T-cell (primary cell): ENCODE results near the gene STAM2. TPM values are rescaled to one million over a fixed set of nuclear protein-coding genes. Genes with fewer than 3 reads are reported as not detected.
"Not testable (repeated sequence)": the region's sequence is repeated elsewhere in the genome, so short reads cannot be mapped to it uniquely, and the experiment has no call there.

Experiments used
- ATAC-seq, 4 experiments: fragments of 200-7000 bp in 3 of 4; fragments of 150-1000 bp in 1 of 4; cut with Tn5 transposase; replicated peaks in 1 of 4; 1 replicate in 3 of 4; 2 replicates in 1 of 4; pipeline ENCODE4 v1.10.0; 2021; ENCODE audit warnings: moderate library complexity in 3 of 4, mild to moderate bottlenecking in 2 of 4, moderate number of reproducible peaks in 1 of 4
- CTCF ChIA-PET, 2 donors: fragments of 300-600 bp; sonication (Branson Sonifier 250); formaldehyde crosslinking; loops; one replicate each; lab custom pipeline; 2022; ENCODE audit warnings: antibody characterized with exemption in 2 of 2; lab: Charles Lee
- POLR2A ChIA-PET, 2 donors: fragments of 300-600 bp; sonication (Branson Sonifier 250); formaldehyde crosslinking; loops; one replicate each; lab custom pipeline; 2022; ENCODE audit warnings: antibody characterized with exemption in 2 of 2; lab: Charles Lee
- DNase-seq, 35 experiments: peaks; one replicate each; pipeline versions ENCODE4 v3.0.0 to v3.0.0-alpha.2; 2013 to 2023
- H3K27ac ChIP-seq: one replicate; pipeline ENCODE4 v1.5.1; 2013; ENCODE audit warnings: low read length
- H3K27me3 ChIP-seq, 2 experiments: replicated peaks in 1 of 2; 1 replicate in 1 of 2; 2 replicates in 1 of 2; pipeline versions ENCODE4 v1.6.1 to v1.7.0; 2013; ENCODE audit warnings: low read length in 1 of 2, mixed read lengths in 1 of 2; ENCODE audit not compliant: control insufficient read depth in 2 of 2, insufficient read depth in 2 of 2; ENCODE audit errors: extremely low read depth in 1 of 2
- H3K36me3 ChIP-seq, 2 donors: 1 replicate in 1 of 2; 2 replicates in 1 of 2; pipeline versions ENCODE4 v1.6.1 to v1.7.0; 2013; ENCODE audit warnings: low read length in 1 of 2; ENCODE audit not compliant: control insufficient read depth in 2 of 2, insufficient read depth in 1 of 2; ENCODE audit errors: extremely low read depth in 1 of 2
- H3K4me1 ChIP-seq, 2 experiments: 1 replicate in 1 of 2; 2 replicates in 1 of 2; pipeline versions ENCODE4 v1.6.1 to v1.7.0; 2013; ENCODE audit warnings: low read length in 2 of 2, mixed read lengths in 1 of 2; ENCODE audit not compliant: insufficient read depth in 2 of 2, control insufficient read depth in 1 of 2; ENCODE audit errors: extremely low read depth in 1 of 2
- H3K4me3 ChIP-seq, 2 donors: 1 replicate in 1 of 2; 2 replicates in 1 of 2; pipeline versions ENCODE4 v1.5.1 to v1.7.0; 2013; ENCODE audit warnings: mild to moderate bottlenecking in 2 of 2, low read length in 1 of 2, moderate library complexity in 1 of 2; ENCODE audit not compliant: control insufficient read depth in 1 of 2; ENCODE audit errors: extremely low read depth in 1 of 2
- H3K9me3 ChIP-seq: 2 replicates; pipeline ENCODE4 v1.7.0; 2013
- H3K27ac Mint-ChIP-seq, 2 donors: one replicate each; pipeline ENCODE4 v1.8.0; 2020 to 2021; ENCODE audit warnings: mild to moderate bottlenecking in 2 of 2, mixed read lengths in 2 of 2
- H3K27me3 Mint-ChIP-seq, 2 donors: one replicate each; pipeline ENCODE4 v1.8.0; 2021 to 2022; ENCODE audit warnings: mixed read lengths in 2 of 2
- H3K36me3 Mint-ChIP-seq: one replicate; pipeline ENCODE4 v1.8.0; 2021; ENCODE audit warnings: mixed read lengths
- H3K4me1 Mint-ChIP-seq, 3 donors: one replicate each; pipeline ENCODE4 v1.8.0; 2020 to 2022; ENCODE audit warnings: mixed read lengths in 3 of 3, mild to moderate bottlenecking in 1 of 3
- H3K4me3 Mint-ChIP-seq, 3 donors: one replicate each; pipeline ENCODE4 v1.8.0; 2020 to 2022; ENCODE audit warnings: mild to moderate bottlenecking in 3 of 3, mixed read lengths in 3 of 3, moderate library complexity in 3 of 3
- H3K9me3 Mint-ChIP-seq, 3 donors: one replicate each; pipeline ENCODE4 v1.8.0; 2020 to 2022; ENCODE audit warnings: mixed read lengths in 3 of 3
- WGBS: methylation state at CpG from one replicate; pipeline ENCODE4 v1.1.5; 2013; ENCODE audit warnings: missing lambda C conversion rate; ENCODE audit not compliant: insufficient coverage; 5-methylcytosine and 5-hydroxymethylcytosine counted together
- total RNA-seq, 35 experiments: library from RNA in 6 of 35; stranded (reverse) in 6 of 35; fragments of 120-200 nt in 1 of 35; gene quantifications; one replicate each; pipeline versions ENCODE4 v1.2.1 to v1.2.4 and lab custom pipeline; 2013 to 2026

STAM2 gene
- total RNA-seq, 5 donors from 2014 or later (not counting 1 experiment from before 2014, with no cell fraction given) = 12.0 to 20.8 (median 19.3) TPM

DNA sequence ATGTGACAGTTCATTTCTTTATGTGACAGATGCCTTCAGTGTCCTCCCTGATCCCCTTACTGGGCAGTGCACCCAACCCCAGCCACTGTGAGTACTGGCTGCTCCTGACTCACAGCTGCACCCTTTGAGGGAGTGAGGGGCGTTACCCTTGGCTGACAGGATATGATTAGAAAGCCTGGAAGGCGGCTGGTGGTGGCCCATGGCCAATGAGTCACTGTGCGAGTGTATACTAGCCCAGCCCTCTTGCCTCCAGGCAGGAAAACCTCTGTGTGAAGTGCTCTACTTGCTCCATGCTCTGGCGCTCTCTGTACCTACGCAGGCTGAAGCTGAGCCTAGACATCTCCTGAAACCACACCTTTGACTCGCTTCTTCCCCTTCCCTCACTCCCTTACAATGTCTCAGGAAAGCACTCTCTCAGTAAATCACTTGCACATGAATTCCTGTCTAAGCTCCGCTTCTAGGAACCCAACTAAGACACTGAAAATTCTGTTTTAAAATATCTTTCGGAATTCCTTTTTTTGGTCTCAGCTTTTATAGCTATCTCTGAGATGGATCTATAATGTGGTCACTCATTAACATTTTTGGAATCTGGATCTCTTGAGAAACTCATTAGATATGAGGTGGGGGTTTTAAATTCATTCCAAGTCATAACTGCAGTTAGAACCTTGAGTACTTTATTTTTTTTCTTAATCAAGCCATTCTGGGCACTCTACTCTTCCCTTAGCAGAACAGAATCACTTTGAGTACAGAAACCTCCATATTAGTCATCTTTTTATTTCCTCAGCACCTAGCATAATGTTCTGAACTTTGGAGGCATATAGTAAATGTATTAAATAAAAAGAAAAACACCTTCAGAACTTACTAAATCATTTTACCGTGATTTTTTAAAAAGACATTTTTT lies 25.3 kb upstream of the STAM2 start:
- Histone ChIP-seq H3K36me3 (no peaks in the 10 kb centered on the region), H3K27ac (no peak overlapping the region), H3K4me1 (no peaks in the 10 kb centered on the region), H3K27me3 (no peaks in the 10 kb centered on the region), H3K9me3 (no peaks in the 10 kb centered on the region), H3K4me3 (no peak overlapping the region)
- H3K36me3 Mint-ChIP-seq = no peaks in the 10 kb centered on the region
- no peaks in the 10 kb centered on the region for H3K9me3 Mint-ChIP-seq
- DNase-seq (no peak), ATAC-seq (peak in 1 of 4 experiments; percentile 15)
- H3K4me3 Mint-ChIP-seq = no peak overlapping the region
- POLR2A ChIA-PET = no interaction called here
- CTCF ChIA-PET = no interaction called here
- no peak overlapping the region for H3K27ac Mint-ChIP-seq
- no peaks in the 10 kb centered on the region for H3K4me1 Mint-ChIP-seq
- WGBS = 76% methylated on average over 6 of the region's 9 CpGs
- peaks cover 36 to 46% of the 10 kb centered on the region in 2 donors for H3K27me3 Mint-ChIP-seq

- no CpG with 5 or more reads among the region's 4 CpGs for WGBS
- Histone ChIP-seq H3K27ac (no peak overlapping the region), H3K36me3 (no peaks in the 10 kb centered on the region), H3K4me3 (no peak overlapping the region), H3K4me1 (no peaks in the 10 kb centered on the region), H3K27me3 (no peaks in the 10 kb centered on the region), H3K9me3 (no peaks in the 10 kb centered on the region)
- Mint-ChIP-seq H3K36me3 (no peaks in the 10 kb centered on the region), H3K9me3 (no peaks in the 10 kb centered on the region), H3K27me3 (peaks cover 36 to 52% of the 10 kb centered on the region in 2 donors), H3K4me3 (no peak overlapping the region), H3K27ac (no peak overlapping the region), H3K4me1 (no peaks in the 10 kb centered on the region)
- CTCF ChIA-PET = no interaction called here
- ATAC-seq (no peak), DNase-seq (no peak)
- POLR2A ChIA-PET = no interaction called here
Observed at GRCh38 chr2:152200101-152200500, 24.5 kb upstream of the STAM2 start.

- H3K27me3 ChIP-seq = peaks cover 0 to 3% of the 10 kb centered on the region in 2 experiments
- no peak overlapping the region for H3K4me3 ChIP-seq
- DNase-seq (no peak), ATAC-seq (no peak)
- no peak overlapping the region for H3K27ac Mint-ChIP-seq
- CTCF ChIA-PET = no interaction called here
- H3K9me3 ChIP-seq = no peaks in the 10 kb centered on the region
- no peaks in the 10 kb centered on the region for H3K4me1 Mint-ChIP-seq
- H3K36me3 Mint-ChIP-seq = no peaks in the 10 kb centered on the region
- peaks cover 32 to 51% of the 10 kb centered on the region in 2 donors for H3K27me3 Mint-ChIP-seq
- H3K4me3 Mint-ChIP-seq = no peak overlapping the region
- H3K9me3 Mint-ChIP-seq = no peaks in the 10 kb centered on the region
- no peaks in the 10 kb centered on the region for H3K36me3 ChIP-seq
- POLR2A ChIA-PET = no interaction called here
- H3K27ac ChIP-seq = no peak overlapping the region
- no peaks in the 10 kb centered on the region for H3K4me1 ChIP-seq
- WGBS = 83% methylated on average over 2 of the region's 2 CpGs
Observed at GRCh38 chr2:152198499-152198898, 22.9 kb upstream of the STAM2 start.

- WGBS = no CpG with 5 or more reads among the region's 1 CpG
- CTCF ChIA-PET, DNase-seq, H3K36me3 ChIP-seq, H3K27ac Mint-ChIP-seq, H3K4me1 Mint-ChIP-seq, ATAC-seq, POLR2A ChIA-PET, H3K36me3 Mint-ChIP-seq, H3K9me3 ChIP-seq, H3K4me1 ChIP-seq, H3K27me3 ChIP-seq, H3K27ac ChIP-seq, H3K4me3 Mint-ChIP-seq, H3K9me3 Mint-ChIP-seq, H3K4me3 ChIP-seq: not testable (repeated sequence)
- H3K27me3 Mint-ChIP-seq = peaks cover 36 to 53% of the 10 kb centered on the region in 2 donors
Observed at GRCh38 chr2:152197508-152198284, 22.1 kb upstream of the STAM2 start.

DNA sequence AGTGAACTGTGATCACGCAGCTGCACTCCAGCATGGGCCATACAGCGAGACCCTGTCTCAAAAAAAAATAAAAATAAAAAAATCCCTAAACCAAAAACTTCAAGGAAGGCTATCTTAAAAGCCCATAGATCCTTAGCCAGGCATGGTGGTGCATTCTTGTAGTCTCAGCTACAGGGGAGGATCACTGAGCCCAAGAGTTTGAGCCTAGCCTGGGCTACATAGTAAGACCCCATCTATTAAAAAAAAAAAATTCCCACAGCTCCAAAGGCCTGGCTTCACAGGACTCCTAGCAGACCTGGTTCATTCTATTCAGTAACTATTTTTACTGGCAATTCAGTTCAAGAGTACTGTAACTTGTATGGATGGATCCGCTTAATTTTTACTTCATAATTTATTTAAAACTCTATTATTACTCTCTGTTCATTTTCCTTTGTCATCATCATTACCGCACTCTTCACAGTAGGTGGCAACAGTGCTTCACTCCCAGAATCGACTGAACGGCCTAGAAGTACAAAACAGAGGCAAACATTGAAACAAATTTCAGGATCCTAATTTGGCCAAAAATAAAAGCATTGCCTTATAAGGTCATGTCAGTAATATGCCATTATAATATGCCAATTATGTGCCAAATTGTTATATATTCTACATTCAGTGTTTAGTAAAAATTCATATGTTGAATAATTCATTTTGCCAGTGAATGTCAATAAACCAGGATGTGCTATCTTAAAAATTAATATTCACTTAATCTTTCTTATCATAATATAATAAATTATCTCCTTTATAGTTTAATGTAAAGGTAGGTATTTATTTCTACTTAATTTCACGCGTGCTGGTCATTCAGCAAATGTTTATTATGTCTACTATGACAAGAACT lies 14.3 kb upstream of the STAM2 start:
- no peak for ATAC-seq
- Mint-ChIP-seq H3K36me3 (no peaks in the 10 kb centered on the region), H3K27me3 (peaks cover 23 to 25% of the 10 kb centered on the region in 2 donors), H3K27ac (no peak overlapping the region), H3K9me3 (no peaks in the 10 kb centered on the region), H3K4me3 (no peak overlapping the region), H3K4me1 (peaks cover 0 to 5% (median 0%) of the 10 kb centered on the region in 3 donors)
- WGBS = no CpG with 5 or more reads among the region's 8 CpGs
- Histone ChIP-seq H3K27me3 (peaks cover 0 to 12% of the 10 kb centered on the region in 2 experiments), H3K36me3 (no peaks in the 10 kb centered on the region), H3K27ac (no peak overlapping the region), H3K4me3 (no peak overlapping the region), H3K9me3 (no peaks in the 10 kb centered on the region), H3K4me1 (no peaks in the 10 kb centered on the region)
- POLR2A ChIA-PET = no interaction called here
- CTCF ChIA-PET = interaction anchor here in 1 of 2 donors (0.7 kb wide), 1 partner anchor 418 kb away, joined by 3 read pairs; no protein-coding TSS in a partner anchor
- peak in 1 of 35 experiments; percentile 26 for DNase-seq

DNA sequence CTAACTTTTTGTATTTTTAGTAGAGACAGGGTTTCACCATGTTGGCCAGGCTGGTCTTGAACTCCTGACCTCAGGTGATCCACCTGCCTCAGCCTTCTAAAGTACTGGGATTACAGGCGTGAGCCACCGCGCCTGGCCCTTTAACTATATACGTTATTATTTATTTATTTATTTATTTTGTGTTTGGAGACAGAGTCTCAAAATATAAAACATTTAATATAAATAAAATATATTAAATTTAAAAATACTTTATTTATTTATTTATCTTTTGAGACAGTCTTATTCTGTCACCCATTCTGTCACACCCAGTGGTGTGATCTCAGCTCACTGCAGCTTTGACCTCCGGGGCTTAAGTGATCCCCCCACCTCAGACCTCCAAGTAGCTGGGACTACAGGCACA lies 11.2 kb upstream of the STAM2 start:
- H3K27me3 ChIP-seq, H3K4me1 ChIP-seq, POLR2A ChIA-PET, H3K36me3 Mint-ChIP-seq, H3K36me3 ChIP-seq, H3K9me3 ChIP-seq, ATAC-seq, H3K9me3 Mint-ChIP-seq, H3K27ac Mint-ChIP-seq, H3K4me3 ChIP-seq, H3K27ac ChIP-seq, CTCF ChIA-PET, H3K4me3 Mint-ChIP-seq, DNase-seq: not testable (repeated sequence)
- no CpG with 5 or more reads among the region's 5 CpGs for WGBS
- peaks cover 7 to 14% (median 8%) of the 10 kb centered on the region in 3 donors for H3K4me1 Mint-ChIP-seq
- H3K27me3 Mint-ChIP-seq = peaks cover 11 to 23% of the 10 kb centered on the region in 2 donors
